Activated T-cell treated with anti-CD3 and anti-CD28 coated beads, Interleukin-2, amount 50 U/mL, for 4 hours (primary cell): ENCODE data around the gene THY1. TPM values are rescaled to one million over a fixed set of nuclear protein-coding genes. Genes with fewer than 3 reads are reported as not detected.

Source experiments
- ATAC-seq, 2 donors: fragments of 200-7000 bp; cut with Tn5 transposase; one replicate each; pipeline ENCODE4 v1.10.0; 2021
- DNase-seq: peaks from one replicate; pipeline ENCODE4 v3.0.0-alpha.2; 2020
- H3K27me3 Mint-ChIP-seq: one replicate; pipeline ENCODE4 v1.8.0; 2021; ENCODE audit warnings: low read depth, mixed read lengths
- H3K36me3 Mint-ChIP-seq: one replicate; pipeline ENCODE4 v1.8.0; 2022; ENCODE audit warnings: mixed read lengths; ENCODE audit not compliant: insufficient read depth
- H3K4me1 Mint-ChIP-seq: one replicate; pipeline ENCODE4 v1.8.0; 2021; ENCODE audit warnings: low read depth, mixed read lengths
- H3K4me3 Mint-ChIP-seq: one replicate; pipeline ENCODE4 v1.8.0; 2021; ENCODE audit warnings: mild to moderate bottlenecking, moderate library complexity, mixed read lengths
- H3K9me3 Mint-ChIP-seq: one replicate; pipeline ENCODE4 v1.8.0; 2021; ENCODE audit warnings: mixed read lengths
- total RNA-seq, 3 donors: library from RNA; stranded (reverse); gene quantifications; one replicate each; pipeline ENCODE4 v1.2.1, GENCODE V29; 2021

THY1 gene
- total RNA-seq, 3 donors from 2014 or later, result 0.35 to 0.52 (median 0.40) TPM

DNA sequence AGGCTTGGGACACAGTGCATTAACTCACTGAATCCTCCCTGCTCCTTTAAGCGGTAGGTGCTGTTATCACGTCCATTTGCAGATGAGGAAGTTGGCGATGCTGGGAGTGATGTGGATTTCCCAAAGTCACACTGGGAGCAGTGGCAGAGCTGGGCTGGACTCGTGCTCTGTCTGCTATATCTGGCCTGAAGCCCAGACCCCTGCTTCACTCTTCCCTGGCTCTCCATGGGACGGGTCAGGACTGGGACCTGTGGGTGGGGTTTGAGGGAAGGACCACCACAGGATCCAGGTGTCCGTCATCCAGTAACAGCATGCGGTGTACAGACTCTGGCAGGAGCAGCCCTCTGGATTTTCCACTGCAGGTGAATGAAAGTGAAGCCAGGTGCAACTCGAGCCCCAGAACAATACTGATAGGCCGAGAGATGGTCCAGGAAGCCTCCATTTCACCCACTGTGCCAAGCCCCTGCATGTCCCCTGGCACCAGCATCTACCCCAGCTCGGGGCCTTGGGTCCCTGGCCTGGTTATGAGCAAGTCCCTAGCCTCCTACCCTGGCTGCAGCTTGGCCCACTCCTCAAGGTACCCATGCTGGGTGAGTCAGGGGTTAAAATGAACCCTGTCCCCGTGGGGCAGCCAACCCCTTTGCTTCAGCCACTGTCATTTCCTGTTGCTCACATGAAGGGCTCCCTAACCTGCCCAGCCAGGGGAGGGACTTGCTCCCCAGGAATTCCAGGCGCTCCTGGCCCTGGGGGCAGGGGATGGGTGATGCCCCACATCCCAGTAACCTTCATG is 45.7 kb downstream of the THY1 start:
- ATAC-seq (no peak), DNase-seq (no peak)
- Mint-ChIP-seq H3K4me3 (no peak overlapping the region), H3K4me1 (peaks cover 10% of the 10 kb centered on the region), H3K27me3 (no peaks in the 10 kb centered on the region), H3K9me3 (no peaks in the 10 kb centered on the region), H3K36me3 (no peaks in the 10 kb centered on the region)

DNA sequence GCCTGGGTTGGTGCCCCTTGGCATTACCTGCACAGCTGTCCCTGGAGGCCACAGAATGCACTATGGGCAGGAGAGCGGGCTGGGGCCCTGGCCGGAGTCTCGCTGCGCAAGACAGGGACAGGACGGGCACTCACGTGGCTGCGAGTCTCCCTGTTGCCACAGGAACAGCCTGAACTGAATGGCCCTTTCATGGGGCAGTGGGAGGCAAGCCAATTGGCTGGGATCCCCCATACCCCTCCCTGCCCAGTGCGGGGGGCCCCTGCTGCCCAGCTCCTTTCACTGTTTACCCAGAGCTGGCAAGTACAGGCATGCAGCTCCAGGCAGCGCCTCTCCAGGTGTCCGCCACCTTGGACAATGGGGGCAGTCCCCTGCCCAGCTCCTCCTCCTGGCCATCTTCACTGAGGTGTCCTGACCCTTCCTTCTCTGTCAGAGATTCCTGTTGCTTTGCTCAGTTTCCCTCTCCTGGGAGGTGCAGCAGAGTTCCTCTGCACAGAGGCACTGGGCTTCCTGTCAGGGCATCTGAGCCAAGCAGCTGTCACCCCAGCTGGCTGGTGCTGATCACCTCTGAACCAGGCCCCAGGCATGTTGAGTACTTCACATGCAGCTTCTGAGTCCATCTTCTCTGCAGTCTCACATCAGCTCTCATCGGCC is 46.6 kb downstream of the THY1 start:
- Mint-ChIP-seq H3K9me3 (no peaks in the 10 kb centered on the region), H3K4me1 (peaks cover 10% of the 10 kb centered on the region), H3K27me3 (peaks cover under 1% of the 10 kb centered on the region), H3K36me3 (no peaks in the 10 kb centered on the region), H3K4me3 (no peak overlapping the region)
- DNase-seq, result no peak
- no peak for ATAC-seq

DNA sequence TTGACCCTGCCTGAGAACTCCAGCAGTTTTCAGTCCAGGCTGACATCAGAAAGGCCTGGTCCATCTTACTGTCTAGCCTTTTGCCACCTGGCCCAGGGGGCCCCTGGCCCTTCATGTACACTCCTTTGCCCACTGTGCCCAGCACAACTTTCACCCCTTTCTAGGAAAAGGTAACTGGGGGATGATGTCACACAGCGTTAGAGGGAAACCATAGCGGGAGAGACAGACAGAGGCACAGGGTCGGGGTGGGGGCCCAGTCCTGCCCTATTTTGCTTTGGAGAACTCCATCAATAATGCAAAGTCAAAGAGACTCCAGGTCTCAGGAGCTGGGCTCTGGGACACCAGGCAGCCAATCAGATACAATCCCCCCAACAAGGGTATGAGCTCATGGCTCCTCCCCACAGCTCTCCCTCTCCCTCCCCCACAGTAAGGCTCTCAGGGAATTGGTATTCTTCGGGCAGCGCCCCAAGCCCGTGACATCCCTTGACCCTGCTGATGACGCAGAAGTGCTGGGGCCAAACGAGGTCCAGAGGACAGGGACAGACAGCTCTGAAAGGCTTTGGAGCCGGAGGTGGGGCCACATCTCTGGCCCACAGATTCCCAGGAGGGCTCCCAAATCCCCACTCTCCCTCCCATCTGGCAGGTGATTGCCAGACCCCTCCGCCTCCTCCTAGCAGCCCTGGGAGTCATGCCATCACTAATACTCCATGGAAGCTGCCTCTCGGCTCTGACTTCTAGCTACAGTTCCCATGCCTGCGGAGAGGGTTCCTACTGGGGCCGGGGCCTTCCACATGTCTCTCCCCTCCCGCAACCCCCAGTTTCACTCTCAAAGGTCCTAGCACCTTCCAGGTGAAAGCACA is 47.4 kb downstream of the THY1 start:
- H3K27me3 Mint-ChIP-seq, result peaks cover 5% of the 10 kb centered on the region
- no peaks in the 10 kb centered on the region for H3K36me3 Mint-ChIP-seq
- H3K4me1 Mint-ChIP-seq, result peaks cover 10% of the 10 kb centered on the region
- no peak for DNase-seq
- no peaks in the 10 kb centered on the region for H3K9me3 Mint-ChIP-seq
- no peak for ATAC-seq
- H3K4me3 Mint-ChIP-seq, result no peak overlapping the region

DNA sequence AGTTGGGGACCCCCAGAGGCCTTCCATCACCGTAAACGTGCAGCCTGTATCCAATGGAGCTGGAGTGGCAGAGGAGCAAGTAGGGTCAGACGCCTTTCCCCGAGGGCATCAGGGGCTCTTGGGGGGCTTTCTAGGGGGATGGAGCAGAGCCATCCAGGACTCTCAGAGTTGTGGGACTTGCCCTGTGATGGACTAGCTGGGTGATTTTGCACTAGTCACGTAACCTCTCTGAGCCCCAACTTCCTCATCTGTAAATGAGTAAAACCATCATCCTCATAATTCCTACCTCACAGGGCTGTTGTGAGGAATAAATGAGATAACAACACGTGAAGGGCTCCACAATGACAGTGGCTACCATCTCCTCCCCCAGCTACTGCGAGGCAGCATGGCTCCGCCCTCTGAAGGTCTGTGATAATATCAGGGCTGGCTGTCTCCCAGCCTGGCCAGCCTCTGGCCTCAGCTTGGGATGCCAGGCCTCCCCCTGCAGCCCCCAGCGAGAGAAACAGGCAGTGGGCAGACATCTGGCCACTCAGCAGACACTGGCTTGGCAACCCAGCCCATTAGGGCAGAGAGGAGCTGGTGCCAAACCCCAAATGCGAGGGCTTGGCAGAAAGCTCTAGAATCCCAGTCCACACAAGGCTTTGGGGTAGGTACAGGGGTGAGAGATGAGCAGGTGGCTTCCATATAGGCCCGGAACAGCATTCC is 48.2 kb downstream of the THY1 start:
- Mint-ChIP-seq H3K4me3 (no peak overlapping the region), H3K9me3 (no peaks in the 10 kb centered on the region)
- no peak for ATAC-seq

DNA sequence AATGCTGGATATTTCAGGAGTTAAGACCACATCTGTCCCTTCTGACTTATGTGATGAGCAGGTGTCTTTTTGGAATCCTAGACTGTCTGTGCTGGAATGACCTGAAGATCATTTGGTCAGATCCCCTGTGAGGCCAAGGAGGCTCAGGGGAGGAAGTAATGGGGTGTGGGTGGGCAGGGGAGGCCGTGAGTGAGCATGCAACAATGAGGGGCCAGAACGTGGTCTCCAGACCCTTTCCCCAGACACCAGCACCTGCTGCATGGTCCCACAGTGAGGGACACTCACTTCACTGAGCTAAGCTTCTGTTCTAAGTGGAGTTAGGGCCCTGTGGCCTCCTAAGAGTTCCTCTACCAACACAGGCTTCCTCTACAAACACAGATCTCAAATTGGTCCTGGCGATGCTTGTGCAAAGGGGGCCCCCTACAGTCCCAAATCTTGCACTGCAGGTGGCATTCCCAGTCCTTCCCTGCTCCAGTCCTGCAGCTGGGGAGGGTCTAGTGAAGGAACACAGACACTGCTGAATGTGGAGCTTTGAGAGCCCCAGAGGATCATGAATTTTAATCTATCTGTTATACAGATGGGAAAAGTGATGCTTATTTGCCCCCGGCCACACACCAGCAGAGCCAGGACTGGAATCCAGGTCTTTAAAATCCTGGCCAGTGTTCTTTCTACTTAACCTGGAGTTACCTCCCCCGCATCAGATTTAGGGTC is 48.9 kb downstream of the THY1 start:
- Mint-ChIP-seq H3K36me3 (no peaks in the 10 kb centered on the region), H3K4me1 (peaks cover 10% of the 10 kb centered on the region), H3K4me3 (no peak overlapping the region), H3K9me3 (no peaks in the 10 kb centered on the region), H3K27me3 (peaks cover 16% of the 10 kb centered on the region)
- peak; percentile 38 for DNase-seq
- ATAC-seq, result peak; percentile 45 to 49

More for the DNA sequence above, 48.2 kb downstream of the THY1 start:
- no peak for DNase-seq
- Mint-ChIP-seq H3K4me1 (peaks cover 10% of the 10 kb centered on the region), H3K27me3 (peaks cover 10% of the 10 kb centered on the region), H3K36me3 (no peaks in the 10 kb centered on the region)

DNA sequence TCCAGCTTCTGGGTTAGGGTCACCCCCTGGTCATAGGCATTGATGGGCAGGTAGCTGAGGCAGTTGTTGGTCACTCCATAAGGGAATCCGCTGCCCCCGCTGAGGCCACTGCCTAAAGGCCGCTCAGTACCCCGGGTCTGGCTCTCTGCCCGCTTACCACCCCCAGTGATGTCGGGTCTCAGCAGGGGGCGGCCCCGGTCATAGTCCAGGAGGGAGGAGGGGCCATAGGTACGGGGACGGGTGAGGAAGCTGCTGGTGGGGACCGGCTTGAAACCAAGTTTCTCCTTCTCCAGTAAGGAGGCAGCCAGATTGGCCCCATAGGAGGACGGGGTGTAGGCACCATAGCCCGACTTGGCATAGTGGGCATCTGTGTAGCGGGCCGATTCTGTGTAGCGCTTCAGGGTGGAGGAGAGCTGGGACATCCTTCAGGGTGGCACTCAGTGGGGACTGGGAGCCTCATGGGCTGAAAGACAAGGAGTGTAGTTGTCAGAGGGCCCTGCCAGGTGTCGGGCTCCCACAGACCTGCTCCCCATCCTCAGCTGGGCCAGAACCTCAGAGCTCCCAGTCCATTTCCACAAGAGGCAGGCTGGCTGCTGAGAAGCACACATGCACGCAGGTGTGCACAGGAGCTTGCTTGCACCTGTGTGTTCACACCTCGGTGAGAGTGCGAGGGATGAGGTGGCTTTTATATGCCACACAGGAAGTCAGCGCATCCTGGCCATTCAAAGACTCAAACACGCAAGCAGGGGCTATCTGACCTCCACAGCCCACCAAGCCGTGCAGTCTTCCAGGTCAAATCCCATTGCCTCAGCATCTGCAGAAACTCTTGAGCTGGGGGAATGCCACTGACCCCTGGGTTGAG is 49.7 kb downstream of the THY1 start:
- ATAC-seq, result no peak
- DNase-seq, result no peak
- H3K4me1 Mint-ChIP-seq, result peaks cover 10% of the 10 kb centered on the region
- no peak overlapping the region for H3K4me3 Mint-ChIP-seq
- no peaks in the 10 kb centered on the region for H3K9me3 Mint-ChIP-seq
- H3K27me3 Mint-ChIP-seq, result peaks cover 18% of the 10 kb centered on the region
- H3K36me3 Mint-ChIP-seq, result no peaks in the 10 kb centered on the region

DNA sequence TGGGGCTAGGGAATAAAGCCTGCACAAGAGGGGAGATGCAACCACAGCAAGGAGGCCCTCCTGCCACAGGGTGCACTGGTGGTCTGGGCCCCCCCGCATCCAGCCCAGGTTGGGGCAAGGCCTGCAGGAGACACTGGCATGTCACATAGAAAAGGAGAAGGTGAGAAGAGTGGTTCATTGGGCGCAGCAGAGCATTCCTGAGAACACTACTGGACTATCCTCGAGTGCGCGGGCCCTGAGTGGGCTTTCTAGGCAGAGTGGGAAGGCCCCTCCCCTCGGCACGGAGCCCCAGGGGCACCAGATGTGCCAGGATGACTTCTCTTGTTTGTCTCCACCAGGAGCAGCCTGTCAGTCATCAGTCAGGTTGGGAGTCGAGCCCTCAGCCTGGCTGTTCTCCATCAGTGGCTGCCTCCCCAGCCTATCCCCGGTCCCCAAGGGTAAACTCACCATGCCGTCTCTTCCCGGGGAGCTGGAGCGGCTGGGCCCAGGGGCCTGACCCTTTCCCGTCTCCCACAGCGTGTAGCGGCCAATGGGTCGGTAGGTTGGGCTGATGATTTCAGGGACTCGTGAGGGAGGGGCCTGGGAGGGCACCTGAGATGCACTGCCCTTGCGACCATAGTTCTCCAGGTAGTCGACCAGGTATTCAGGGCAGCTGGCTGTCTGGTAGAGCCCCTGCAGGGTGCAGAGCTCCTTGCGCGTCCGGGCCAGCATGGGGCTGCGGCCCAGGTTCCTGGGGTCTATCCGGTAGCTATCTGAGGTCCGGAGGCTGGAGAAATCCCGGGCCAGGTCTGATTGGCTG is 50.5 kb downstream of the THY1 start:
- DNase-seq (no peak), ATAC-seq (no peak)
- Mint-ChIP-seq H3K36me3 (no peaks in the 10 kb centered on the region), H3K27me3 (peaks cover 25% of the 10 kb centered on the region), H3K4me3 (no peak overlapping the region), H3K9me3 (no peaks in the 10 kb centered on the region), H3K4me1 (peaks cover 10% of the 10 kb centered on the region)

DNA sequence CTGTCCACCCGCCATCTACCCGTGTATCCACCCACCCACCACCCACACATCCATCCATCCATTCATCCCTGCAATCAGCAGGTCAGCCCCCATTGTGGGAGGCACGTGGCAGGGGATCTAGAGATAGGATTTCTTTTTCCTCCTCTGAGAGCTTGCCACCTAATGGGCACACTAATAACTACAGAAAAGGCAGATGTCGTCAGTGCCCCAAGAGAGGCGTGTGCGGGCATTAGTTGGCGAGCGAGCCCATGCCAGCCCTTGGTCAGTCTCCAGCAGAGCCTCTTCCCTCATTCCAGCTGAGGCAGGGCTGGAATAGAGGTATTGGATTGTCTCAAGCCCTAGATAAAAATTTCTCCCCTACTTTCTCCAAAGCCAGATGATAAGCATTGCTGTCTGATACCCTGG is 51.2 kb downstream of the THY1 start:
- H3K4me1 Mint-ChIP-seq, result peaks cover 10% of the 10 kb centered on the region
- H3K4me3 Mint-ChIP-seq, result no peak overlapping the region
- H3K27me3 Mint-ChIP-seq, result peaks cover 32% of the 10 kb centered on the region
- DNase-seq (no peak), ATAC-seq (no peak)
- H3K36me3 Mint-ChIP-seq, result no peaks in the 10 kb centered on the region
- no peaks in the 10 kb centered on the region for H3K9me3 Mint-ChIP-seq

DNA sequence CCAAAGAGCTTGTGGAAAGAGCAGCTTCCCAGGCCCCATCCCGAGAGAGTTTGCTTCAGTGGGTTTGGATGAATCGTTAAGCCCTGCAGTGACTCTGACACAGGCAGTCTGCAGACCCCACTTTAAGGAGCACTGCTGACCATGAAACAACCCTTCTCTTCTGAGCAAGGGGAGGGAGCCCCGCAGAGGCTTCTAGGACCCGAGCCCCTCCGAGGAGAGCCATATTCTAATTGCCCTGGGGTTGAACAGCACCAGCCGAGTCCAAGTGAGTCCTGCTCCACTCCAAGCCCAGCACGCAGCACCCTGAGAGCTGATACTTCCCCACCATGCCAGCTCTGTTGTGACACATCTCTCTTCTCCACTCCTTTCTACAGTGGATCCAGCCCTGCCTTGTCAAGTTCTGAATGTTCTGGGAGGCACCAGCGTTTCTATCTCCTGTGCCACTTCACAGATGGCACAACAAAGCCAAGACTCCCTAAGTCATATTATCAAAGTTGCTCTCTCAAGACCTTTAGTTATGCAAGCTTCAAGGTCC is 51.8 kb downstream of the THY1 start:
- H3K27me3 Mint-ChIP-seq, result peaks cover 38% of the 10 kb centered on the region
- no peak overlapping the region for H3K4me3 Mint-ChIP-seq
- no peak for ATAC-seq
- H3K9me3 Mint-ChIP-seq, result no peaks in the 10 kb centered on the region
- no peaks in the 10 kb centered on the region for H3K36me3 Mint-ChIP-seq
- DNase-seq, result no peak
- H3K4me1 Mint-ChIP-seq, result peaks cover 10% of the 10 kb centered on the region

DNA sequence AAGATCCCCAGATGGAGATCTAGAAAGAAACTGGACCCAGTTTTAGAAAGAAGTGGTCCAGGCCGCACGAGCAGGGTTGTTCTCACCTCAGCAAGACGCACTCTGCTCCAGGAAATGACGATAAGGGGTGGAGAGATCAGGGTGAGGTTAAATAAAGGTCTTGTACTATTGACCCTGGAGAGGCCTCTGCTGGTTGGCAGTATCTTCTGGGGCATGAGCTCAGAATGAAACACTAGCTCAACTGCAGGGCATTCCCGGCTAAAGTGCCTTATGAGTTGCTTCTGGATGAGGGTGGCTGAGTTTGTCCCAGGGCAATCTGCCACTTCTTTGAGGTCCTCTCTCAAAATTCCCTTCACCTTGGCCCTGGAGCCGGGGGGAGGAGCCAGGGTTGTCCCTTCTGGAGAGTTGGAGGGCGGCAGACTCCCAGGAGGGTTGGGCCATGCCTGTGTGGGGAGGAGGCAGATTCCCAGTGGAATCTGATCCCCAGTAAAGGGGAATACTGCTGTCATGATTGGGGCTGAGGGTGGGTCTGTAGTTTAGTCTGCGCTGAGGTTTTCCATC is 52.4 kb downstream of the THY1 start:
- no peaks in the 10 kb centered on the region for H3K9me3 Mint-ChIP-seq
- ATAC-seq, result peak; percentile 22 to 25
- no peaks in the 10 kb centered on the region for H3K36me3 Mint-ChIP-seq
- no peak for DNase-seq
- peaks cover 43% of the 10 kb centered on the region for H3K27me3 Mint-ChIP-seq
- no peak overlapping the region for H3K4me3 Mint-ChIP-seq
- peaks cover 10% of the 10 kb centered on the region for H3K4me1 Mint-ChIP-seq

DNA sequence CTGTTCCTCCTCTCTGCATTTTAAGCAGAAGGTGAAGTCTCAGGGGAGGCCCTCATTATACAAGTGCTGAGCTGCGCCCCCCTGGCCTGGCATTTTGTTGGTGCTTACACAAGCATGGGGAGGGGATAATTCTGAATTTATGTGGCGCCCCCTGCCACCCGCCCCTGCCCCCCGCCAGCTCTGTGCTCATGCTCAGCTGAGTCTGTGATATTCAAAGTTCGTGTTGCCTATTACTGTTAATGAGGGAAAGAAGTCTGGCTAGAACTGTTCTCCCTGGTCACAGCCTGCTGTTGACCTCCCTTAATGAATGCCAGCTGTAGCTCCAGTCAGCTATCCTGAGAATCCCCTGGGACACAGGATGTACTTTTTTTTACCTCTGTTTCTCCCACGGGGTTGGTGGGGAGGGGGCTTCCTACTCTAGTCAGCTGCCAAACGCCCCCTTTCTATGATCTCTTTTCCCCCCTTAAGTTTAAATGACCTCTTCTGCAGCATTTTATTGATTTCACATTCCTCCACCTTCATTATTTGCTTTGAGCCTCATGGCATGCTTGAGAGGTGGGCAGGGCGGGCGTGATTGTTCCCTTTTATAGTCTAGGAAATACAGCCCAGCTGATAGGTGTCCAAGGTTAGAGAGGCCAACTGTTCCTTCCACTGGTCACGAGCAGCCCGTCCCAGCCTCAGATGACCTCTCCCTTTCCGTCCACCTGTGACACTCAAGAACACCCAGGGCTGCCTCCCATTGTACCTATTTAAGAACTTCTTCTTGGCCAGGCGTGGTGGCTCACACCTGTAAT is 53.6 kb downstream of the THY1 start:
- ATAC-seq (no peak), DNase-seq (no peak)
- H3K9me3 Mint-ChIP-seq, result no peaks in the 10 kb centered on the region
- H3K36me3 Mint-ChIP-seq, result no peaks in the 10 kb centered on the region
- H3K4me3 Mint-ChIP-seq, result no peak overlapping the region
- peaks cover 55% of the 10 kb centered on the region for H3K27me3 Mint-ChIP-seq
- peaks cover 15% of the 10 kb centered on the region for H3K4me1 Mint-ChIP-seq
